NAMALWA (cell line): ENCODE results near the gene NCKIPSD.

ENCODE experiments used
- DNase-seq: peaks from one replicate; pipeline ENCODE4 v3.0.0-alpha.2; 2015; ENCODE audit warnings: low spot score

Gene NCKIPSD

DNA sequence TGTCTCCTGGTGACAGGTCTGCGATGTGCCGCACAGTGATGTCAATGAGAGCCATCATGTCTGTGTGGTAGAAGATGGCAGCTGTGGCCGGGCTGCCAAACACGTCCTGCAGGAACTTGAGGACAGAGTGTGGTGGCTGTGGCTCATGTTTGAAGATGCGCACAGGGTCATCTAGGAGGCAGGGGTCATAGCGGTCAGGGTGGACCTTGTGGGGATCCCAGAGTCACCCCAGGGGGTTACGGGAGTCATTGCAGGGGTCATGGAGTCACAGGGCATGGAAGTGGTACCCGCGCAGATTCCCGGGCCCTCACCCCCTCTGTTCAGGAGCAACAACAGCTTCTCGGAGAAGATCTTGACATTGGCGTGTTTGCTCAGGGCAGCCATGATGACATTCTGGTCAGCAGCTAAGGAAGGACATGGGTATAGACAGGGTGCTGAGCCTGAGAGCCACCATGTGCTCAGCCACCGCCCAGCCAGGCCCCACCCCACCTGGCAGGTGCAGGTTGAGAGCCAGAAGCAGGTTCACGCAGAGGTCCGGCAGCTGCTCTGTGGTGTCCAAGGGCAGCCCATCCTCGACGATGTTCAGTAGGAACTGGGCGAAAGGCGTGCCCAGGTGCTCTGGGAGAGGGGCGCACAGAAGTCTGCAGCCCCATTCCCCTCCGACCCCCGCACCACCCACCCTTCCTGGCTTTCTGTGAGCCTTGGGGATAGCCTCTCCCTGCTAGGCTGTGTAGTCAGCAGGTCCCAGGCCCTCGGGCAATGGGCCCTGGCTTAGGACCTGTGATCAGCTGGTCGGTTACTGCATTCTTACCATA, 6.9 kb downstream of the NCKIPSD start:
- DNase-seq: no peak

DNA sequence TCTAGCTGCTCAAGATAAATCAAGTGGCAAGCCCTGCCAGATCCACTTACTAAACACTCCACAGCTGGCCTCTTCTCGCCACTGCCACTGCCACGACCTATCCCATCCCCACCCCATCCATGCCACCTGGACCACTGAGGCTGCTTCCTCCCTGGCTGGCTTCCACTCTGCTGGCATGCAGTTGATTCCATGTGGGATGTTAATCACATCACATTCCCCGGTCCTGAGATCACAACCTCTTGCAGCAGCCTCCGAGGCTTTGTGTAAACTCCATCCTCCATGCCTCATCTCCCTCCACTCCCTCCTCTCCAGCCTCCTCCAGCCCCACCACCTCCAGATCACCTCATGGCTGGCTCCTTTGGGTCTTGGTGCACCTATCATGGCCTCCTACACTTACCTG, 7.7 kb downstream of the NCKIPSD start:
- no peak for DNase-seq

GRCh38 chr3:48674505-48674904, 11.2 kb downstream of the NCKIPSD start:
- DNase-seq: no peak

- DNase-seq: no peak
Measured at GRCh38 chr3:48672522-48672921, 13.2 kb downstream of the NCKIPSD start.

DNA sequence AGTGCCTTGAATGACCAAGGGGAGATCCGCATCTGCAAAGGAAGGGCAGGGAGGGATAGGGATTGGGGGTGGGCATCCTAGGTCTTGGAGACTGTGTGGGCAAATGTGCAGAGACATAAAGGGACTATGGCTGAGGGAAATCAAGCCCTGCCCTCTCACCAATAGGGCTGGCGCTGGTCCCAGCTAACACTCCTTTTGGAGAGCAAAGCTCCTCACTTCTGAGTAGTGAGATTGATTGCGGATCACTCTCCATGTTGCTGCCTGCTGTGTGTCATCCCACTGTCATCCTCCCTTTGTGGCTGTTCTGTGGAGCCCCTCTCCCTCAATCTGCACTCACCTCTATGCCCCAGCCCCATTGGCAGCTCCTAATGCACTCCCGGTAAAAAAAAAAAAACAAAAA, 20.8 kb downstream of the NCKIPSD start:
- no peak for DNase-seq

DNA sequence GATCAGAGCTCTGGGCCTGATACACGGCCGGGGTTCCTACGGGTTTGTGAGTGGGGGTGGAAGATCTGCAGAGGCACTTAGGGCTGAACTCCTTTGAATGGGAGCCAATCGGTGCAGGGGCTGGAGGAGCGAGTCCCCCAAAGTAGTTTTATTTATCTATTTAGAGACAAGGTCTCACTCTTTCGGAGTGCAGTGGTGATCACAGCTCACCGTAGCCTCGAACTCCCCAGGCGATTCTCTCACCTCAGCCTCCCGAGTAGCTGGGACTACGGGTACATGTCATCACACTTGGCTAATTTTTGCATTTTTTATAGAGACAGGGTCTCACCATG, 21.4 kb downstream of the NCKIPSD start:
- DNase-seq: no peak

- peak; percentile 94 for DNase-seq
Measured at GRCh38 chr3:48663489-48664312, 22.0 kb downstream of the NCKIPSD start.

- no peak for DNase-seq
Measured at GRCh38 chr3:48662753-48663488, 22.8 kb downstream of the NCKIPSD start, which contains the start of gene CELSR3. Gene CELSR3, minus strand, starts transcription at chr3:48662886. Its CDS starts 252 bp downstream, at chr3:48662634.

DNA sequence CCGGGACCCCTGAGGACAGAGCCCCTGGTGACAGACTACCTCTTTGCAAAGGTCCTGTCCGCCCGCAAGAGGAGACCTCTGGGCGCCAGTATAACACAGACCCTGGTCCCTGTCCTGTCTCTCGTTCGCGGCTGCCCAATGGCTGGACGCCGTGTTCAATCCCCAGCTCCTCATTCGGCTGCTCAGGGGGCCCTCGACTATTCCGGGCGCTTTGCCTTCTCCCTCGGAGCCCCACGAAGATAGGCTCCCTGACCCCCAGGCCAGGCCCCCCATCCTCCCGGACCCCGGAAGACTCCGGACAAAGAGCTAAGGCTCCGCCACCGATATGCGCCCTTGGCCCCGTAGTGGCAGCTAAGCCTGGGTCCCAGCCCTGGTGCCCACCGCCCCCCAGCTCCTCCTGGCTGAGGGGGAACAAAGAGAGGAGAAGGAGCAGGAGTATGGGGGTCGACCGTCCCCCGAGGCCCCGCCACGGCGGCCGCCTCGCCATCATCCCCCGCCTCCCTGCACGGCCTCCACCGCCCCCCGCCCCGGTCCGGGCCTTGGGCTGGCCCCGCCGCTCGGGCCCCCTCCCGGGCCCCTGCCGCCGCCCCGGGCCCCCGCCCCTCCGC, 23.5 kb downstream of the NCKIPSD start:
- DNase-seq: no peak

DNA sequence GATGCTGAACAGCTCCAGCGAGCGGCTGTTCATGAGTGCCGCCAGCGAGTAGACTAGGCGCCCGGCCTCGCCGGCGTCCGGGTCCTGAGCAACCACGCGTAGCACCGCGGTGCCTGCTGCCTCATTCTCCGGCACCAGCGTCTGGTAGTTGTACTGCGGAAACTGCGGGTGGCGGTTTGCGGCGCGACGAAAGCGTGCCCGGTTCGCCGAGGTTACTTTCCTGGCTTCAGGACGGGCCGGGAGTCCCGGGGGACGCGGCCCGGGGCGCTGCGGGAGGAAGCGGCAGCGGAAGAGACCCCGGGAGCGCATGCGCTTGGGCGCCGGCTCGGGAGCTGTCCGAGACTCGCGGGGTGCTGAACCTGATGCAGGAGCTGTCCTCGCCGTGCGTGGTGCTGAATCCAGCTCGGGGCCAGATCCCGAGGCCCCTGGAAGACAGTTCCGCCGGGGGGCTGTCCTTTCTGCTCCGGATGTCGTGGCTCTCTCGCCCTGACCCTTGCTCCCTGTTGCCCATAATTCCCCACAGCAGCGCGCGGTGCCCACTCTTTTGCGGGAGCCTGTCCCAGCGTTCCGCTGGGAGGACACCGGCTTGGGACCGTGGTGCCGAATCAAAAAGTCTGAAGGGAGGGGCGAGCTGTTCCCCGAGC, 24.1 kb downstream of the NCKIPSD start:
- no peak for DNase-seq

- no peak for DNase-seq
Measured at GRCh38 chr3:48660800-48661400, 24.8 kb downstream of the NCKIPSD start.

DNA sequence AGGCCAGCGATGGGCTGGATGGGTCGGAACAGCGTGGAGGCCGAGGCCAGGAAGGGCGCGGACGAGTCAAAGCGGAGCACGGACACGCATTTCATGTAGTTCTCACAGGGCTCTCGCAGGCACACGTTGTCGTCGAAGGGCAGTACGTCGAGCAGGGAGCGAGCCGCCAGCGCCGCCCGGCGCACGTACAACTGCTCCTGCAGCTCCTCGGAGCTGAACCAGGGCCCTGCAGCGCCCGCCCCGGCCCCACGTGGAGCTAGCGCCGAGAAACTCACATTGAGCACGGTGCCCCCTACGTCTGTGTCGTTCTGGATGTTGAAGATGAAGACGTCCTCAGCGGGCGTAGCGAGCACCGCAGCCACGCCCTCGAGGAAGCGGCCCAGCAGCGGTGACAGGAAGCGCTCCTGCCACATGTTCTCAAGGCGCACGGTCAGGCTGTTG, 28.9 kb downstream of the NCKIPSD start:
- no peak for DNase-seq

DNA sequence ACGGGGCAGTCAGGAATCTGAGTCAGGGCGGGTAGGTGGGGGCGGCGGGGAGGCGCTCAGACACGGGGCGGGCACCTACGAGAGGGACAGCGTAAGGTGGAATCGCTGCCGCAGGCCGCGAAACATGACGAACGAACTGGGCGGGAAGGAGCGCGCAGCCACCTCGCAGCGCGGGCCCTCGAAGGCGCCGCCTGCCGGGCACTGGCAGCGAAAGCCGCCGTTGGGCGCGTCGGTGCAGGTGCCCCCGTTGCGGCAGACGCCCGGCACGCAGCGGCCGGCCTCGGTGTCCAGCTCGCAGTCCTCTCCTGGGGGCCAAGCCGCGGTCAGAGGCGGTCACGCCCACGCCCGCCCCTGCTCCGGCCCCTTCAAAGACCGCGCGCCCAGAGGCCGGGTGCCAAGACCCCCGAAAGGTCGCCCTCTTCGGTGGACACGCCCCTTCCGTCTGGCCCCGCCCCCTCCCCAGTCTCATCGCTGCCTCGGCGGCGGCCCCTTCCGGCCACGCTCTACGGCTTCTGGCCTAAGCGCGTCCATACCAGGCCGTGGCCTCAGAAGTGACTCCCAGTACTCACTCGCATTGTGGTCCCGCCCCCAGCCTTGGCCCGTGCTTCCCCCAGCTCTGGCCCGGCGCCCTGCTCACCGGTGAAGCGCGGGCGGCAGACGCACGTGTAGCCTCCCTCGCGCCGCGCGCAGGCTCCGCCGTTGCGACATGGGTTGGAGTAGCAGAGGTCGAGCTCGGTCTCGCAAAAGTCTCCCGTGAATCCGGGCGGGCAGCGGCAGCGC, 29.5 kb downstream of the NCKIPSD start:
- DNase-seq: peak; percentile 74

DNA sequence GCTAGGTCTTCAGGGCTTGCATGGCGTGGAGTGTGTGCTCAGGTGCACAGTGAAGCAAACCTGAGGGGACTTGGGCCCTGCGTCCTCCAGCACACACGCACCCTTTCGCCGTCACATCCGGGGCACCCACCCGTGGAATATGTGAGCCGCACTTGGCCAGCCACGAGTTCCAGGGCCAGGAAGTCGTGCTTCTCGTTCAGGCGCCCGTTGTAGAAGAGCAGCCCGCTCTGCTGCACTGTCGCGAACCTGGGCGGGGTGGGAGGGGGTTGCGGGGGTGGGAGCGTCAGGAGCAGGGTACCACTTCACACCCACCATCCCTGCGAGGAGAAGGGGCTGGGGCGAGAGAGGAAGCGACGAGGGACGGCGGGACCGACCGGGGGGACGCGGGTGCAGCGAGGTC, 30.1 kb downstream of the NCKIPSD start:
- DNase-seq: no peak

GRCh38 chr3:48655063-48655462, 30.7 kb downstream of the NCKIPSD start:
- DNase-seq: no peak

DNA sequence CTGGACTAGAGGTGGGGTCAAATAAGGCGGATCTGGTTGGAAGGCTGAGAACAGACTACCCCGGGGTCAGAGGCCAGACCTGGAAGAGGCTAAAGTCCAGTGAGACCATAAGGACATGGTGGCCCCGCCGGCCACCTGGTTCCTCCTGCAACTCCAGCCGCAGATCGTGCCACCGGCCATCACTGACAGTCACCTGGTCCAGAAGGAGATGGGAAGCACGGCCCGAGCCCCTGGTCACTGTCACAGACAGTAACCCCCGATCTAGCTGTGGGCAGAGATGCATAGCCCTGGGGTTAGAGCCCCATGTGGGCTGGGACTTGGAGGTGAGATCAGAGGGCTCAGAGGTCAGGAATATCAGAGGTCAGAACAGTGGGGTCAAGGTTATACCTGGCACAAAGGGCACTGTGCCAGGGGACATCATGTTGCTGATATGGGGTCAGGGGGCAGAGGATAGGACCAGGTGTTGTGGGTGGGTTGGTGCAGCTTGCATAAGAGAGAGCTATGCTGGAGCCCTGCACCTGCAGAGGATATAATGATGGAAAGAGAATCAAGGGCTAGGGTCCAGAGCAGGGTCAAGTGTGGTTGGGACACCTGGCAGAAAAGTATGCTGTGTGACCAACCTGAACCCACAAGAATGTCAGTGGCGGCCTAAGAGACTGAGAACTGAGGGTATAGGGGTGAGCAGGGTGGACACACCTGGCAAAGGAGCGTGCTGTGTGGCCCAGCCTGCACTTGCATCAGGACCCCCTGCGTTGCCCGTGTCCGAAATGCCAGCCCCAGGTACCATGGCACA, 32.6 kb downstream of the NCKIPSD start:
- no peak for DNase-seq

GRCh38 chr3:48651771-48652170, 33.9 kb downstream of the NCKIPSD start:
- DNase-seq: no peak

DNA sequence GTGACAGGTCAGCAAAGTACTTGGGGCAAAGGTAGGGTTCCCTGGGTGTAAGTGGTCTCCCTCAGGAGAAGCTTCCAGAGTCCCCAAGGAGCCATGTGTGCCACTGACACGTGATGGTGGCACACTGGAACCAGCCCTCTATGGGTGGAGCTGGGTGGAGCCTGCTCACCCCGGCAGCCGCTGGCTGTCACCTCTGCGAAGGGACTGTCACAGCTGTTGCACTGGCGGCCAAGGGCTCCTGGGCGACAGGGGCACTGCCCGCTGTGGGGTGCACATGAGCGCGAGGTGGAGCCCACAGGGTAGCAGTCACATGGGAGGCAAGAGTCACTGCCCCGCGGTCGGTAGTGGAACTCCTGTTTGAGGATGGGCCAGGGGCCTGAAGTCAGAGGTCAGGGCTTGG, 35.0 kb downstream of the NCKIPSD start:
- DNase-seq: no peak

- DNase-seq: no peak
Measured at GRCh38 chr3:48648188-48648850, 37.4 kb downstream of the NCKIPSD start.
